Subcutaneous adipose tissue (tissue), 4 donors: ENCODE results near the gene ZNF70. TPM values are rescaled to one million over a fixed set of nuclear protein-coding genes. Genes with fewer than 3 reads are reported as not detected.

ENCODE experiments used
- CTCF ChIP-seq: fragments of 450-650 bp; IDR thresholded peaks from one replicate; pipeline ENCODE4 v1.5.1; 2016; ENCODE audit warnings: low read depth, mild to moderate bottlenecking, control low read depth, antibody characterized with exemption, moderate library complexity
- total RNA-seq, 4 donors: library from RNA; depleted of rRNA; stranded (reverse); fragments of >200 nt; gene quantifications; one replicate each; pipeline ENCODE4 v1.1.0, GENCODE V29; 2016

ZNF70 gene
- total RNA-seq, 4 donors from 2014 or later, result 2.9 to 7.0 (median 3.7) TPM

- TF ChIP-seq CTCF, result no peak
These were observed 13.0 kb upstream of the ZNF70 start for GRCh38 chr22:23763954-23764353.

GRCh38 chr22:23763579-23763945, 12.7 kb upstream of the ZNF70 start:
- TF ChIP-seq CTCF, result no peak

- no peak for TF ChIP-seq CTCF
These were observed 12.1 kb upstream of the ZNF70 start, which contains the start of gene C22orf15 for GRCh38 chr22:23762842-23763578. Gene C22orf15 (plus strand): TSS chr22:23762990. CDS start chr22:23763307, 317 bp downstream.

DNA sequence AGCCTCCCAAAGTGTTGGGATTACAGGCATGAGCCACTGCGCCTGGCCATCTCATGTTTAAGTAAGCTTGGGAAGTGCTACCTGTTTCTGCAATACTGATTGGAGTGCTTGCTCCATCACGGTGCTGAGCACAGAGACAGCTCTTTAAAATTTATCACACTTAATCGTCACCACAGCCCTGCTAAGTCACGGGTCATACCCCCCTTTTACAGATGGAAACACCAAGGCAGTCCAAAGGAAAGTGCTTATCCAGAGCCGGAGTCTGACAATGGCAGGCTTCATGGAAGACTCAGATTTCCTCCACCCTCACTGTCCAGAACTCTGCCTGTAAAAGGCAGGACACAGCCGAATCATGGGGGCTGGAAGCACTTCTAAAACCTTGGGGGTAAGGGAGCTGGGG, 9.1 kb upstream of the ZNF70 start:
- TF ChIP-seq CTCF, result no peak

DNA sequence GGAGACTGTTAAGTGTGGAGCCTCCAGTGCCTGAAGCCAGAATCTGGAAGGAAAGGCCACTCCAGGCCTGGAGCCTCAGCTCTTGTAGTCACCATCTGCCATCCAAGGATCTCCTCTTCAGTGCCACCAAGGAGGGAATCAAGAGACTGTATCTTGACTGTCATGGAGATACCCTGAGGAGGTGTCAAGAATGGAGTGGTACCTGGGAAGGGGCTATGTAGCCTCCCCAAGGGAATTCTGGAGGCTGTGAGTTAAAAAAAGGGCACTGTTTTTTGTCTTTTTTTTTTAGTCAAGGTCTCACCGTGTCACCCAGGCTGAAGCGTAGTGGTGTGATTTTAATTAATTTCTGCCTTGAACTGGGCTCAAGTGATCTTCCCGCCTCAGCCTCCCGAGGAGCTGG, 8.7 kb upstream of the ZNF70 start:
- TF ChIP-seq CTCF, result no peak

- TF ChIP-seq CTCF, result no peak
These were observed 6.0 kb upstream of the ZNF70 start for GRCh38 chr22:23756891-23757290.

GRCh38 chr22:23755711-23756110, 4.8 kb upstream of the ZNF70 start:
- no peak for TF ChIP-seq CTCF
